ENCODE measurements around the gene ZBTB7C. TPM values are rescaled to one million over a fixed set of nuclear protein-coding genes. Genes with fewer than 3 reads are reported as not detected.

The ZBTB7C gene
- total and polyA plus RNA-seq, 2 of the 4 experiments (the other 2 are of a cell fraction): not detected

DNA sequence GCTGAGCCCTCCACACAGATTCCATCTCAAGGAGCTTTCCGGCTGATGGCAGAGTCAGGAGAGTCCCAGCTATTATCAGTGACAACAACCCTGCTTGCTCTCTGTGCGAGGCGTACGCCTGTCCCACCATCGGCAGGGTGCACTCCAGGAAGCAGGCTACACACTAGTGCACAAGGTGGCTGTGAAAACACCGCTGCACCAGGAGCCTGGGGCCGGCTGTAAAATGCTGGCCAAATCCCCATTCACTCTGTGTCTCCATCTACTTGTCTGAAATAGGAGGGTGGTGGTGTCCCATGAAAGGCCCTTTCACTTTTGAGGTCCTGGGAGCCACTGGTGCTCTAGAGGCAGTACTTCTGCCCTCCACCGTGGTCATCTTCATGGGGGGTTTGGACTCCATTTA lies 295.5 kb downstream of the ZBTB7C start:
- ChIA-PET POLR2A (ENCODE audit: unreplicated experiment) (no interaction called here), CTCF (no interaction called here)
- no peaks in the 10 kb centered on the region for H3K79me1 ChIP-seq (ENCODE audit: low read depth in 1 of 2, low read length in 2 of 2)
- H2BK5ac ChIP-seq (ENCODE audit: low read depth, low read length, poor library complexity, severe bottlenecking): no peak overlapping the region
- no peaks in the 10 kb centered on the region for H3K36me3 ChIP-seq (ENCODE audit: control insufficient read depth, insufficient read depth, low read length)
- peaks cover 2% of the 10 kb centered on the region; the same call in 1 of the 2 replicates for H3K27me3 ChIP-seq (ENCODE audit: control insufficient read depth, insufficient read depth, low read length)
- H3K23ac ChIP-seq (ENCODE audit: low read depth, low read length): no peak overlapping the region
- WGBS, 2 experiments (ENCODE audit: extremely low coverage in 2 of 2, insufficient read length in 1 of 2): 71% methylated on average over 2 of the region's 8 CpGs; no CpG with 5 or more reads in 1 of the 2 experiments
- no peak overlapping the region for H3K18ac ChIP-seq (ENCODE audit: low read depth, low read length)
- no peak overlapping the region for H3K56ac ChIP-seq (ENCODE audit: extremely low read depth, insufficient read depth, low read length)
- H4K91ac ChIP-seq (ENCODE audit: insufficient read depth, low read depth, low read length): no peak overlapping the region
- intact Hi-C loops (cut with micrococcal nuclease): no loop called here
- H2AK9ac ChIP-seq (replicated peaks; ENCODE audit: low read depth, low read length, poor library complexity): no peak overlapping the region
- no peak overlapping the region for H2BK15ac ChIP-seq (ENCODE audit: low read depth, low read length)
- H3K4me1 ChIP-seq (ENCODE audit: control insufficient read depth, insufficient read depth, low read length): no peaks in the 10 kb centered on the region
- TF ChIP-seq, protein P1, sequence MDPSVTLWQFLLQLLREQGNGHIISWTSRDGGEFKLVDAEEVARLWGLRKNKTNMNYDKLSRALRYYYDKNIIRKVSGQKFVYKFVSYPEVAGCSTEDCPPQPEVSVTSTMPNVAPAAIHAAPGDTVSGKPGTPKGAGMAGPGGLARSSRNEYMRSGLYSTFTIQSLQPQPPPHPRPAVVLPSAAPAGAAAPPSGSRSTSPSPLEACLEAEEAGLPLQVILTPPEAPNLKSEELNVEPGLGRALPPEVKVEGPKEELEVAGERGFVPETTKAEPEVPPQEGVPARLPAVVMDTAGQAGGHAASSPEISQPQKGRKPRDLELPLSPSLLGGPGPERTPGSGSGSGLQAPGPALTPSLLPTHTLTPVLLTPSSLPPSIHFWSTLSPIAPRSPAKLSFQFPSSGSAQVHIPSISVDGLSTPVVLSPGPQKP (IDR thresholded peaks at IDR 0.05; ENCODE audit: borderline replicate concordance, low read depth, low read length): no peak
- no peak for TF ChIP-seq SMC3 (IDR thresholded peaks at IDR 0.05; ENCODE audit: low read depth, low read length)
- TF ChIP-seq, protein P2, sequence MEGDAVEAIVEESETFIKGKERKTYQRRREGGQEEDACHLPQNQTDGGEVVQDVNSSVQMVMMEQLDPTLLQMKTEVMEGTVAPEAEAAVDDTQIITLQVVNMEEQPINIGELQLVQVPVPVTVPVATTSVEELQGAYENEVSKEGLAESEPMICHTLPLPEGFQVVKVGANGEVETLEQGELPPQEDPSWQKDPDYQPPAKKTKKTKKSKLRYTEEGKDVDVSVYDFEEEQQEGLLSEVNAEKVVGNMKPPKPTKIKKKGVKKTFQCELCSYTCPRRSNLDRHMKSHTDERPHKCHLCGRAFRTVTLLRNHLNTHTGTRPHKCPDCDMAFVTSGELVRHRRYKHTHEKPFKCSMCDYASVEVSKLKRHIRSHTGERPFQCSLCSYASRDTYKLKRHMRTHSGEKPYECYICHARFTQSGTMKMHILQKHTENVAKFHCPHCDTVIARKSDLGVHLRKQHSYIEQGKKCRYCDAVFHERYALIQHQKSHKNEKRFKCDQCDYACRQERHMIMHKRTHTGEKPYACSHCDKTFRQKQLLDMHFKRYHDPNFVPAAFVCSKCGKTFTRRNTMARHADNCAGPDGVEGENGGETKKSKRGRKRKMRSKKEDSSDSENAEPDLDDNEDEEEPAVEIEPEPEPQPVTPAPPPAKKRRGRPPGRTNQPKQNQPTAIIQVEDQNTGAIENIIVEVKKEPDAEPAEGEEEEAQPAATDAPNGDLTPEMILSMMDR (conservative IDR thresholded peaks at IDR 0.05; ENCODE audit: low read depth, low read length): no peak
- TF ChIP-seq RFX5 (IDR thresholded peaks at IDR 0.05; ENCODE audit: low read depth, low read length): no peak
- no peak for TF ChIP-seq RAD21 (IDR thresholded peaks at IDR 0.05; ENCODE audit: low read length)
- no peak for TF ChIP-seq MAZ (IDR thresholded peaks at IDR 0.05; ENCODE audit: borderline replicate concordance, low read depth, low read length)
- no peak for TF ChIP-seq RCOR1 (IDR thresholded peaks at IDR 0.05; ENCODE audit: insufficient replicate concordance, low read length)
- TF ChIP-seq FOS (IDR thresholded peaks at IDR 0.05; ENCODE audit: low read depth, low read length): no peak
- TF ChIP-seq CHD1 (IDR thresholded peaks at IDR 0.05; ENCODE audit: low read depth, low read length): no peak
- no peak for TF ChIP-seq POLR2A (IDR thresholded peaks at IDR 0.05; ENCODE audit: low read depth, low read length)
- no peak for TF ChIP-seq MXI1 (IDR thresholded peaks at IDR 0.05; ENCODE audit: borderline replicate concordance, low read depth, low read length)
- no peak for TF ChIP-seq CEBPB (IDR thresholded peaks at IDR 0.05; ENCODE audit: low read depth, low read length)
- BruUV-seq (replicated peaks): no TSS peak
- peak overlapping the region; percentile 21 for H2AFZ ChIP-seq (replicated peaks; ENCODE audit: low read length, poor library complexity)
- DNase-seq (no peak), ATAC-seq (ENCODE audit: low read depth) (no peak)
- dilution Hi-C loops (cut with HindIII; ENCODE audit: low sequenced_read_pairs, unreplicated experiment): no loop called here
- no peak overlapping the region for H3K4me3 ChIP-seq (ENCODE audit: insufficient read depth, low read depth, low read length)
- H3K14ac ChIP-seq (replicated peaks; ENCODE audit: low read depth, low read length): no peak overlapping the region
- no peak overlapping the region for H2BK20ac ChIP-seq (ENCODE audit: low read depth, low read length)
- in situ Hi-C loops (cut with MboI; ENCODE audit: low sequenced_read_pairs): no loop called here
- H3K4me2 ChIP-seq (ENCODE audit: low read depth, low read length): no peak overlapping the region
- no peak overlapping the region for H3K9ac ChIP-seq (ENCODE audit: low read depth, low read length)
- no peak overlapping the region for H2AK5ac ChIP-seq (ENCODE audit: low read depth, low read length)
- no peak overlapping the region for H4K5ac ChIP-seq (ENCODE audit: low read depth, low read length)
- H4K8ac ChIP-seq (ENCODE audit: low read depth in 2 of 2, low read length in 2 of 2): no peak overlapping the region
- H4K20me1 ChIP-seq (ENCODE audit: insufficient read depth, low read length): no peaks in the 10 kb centered on the region
- H3K27ac ChIP-seq (ENCODE audit: insufficient read depth, low read length): no peak overlapping the region
- no peak overlapping the region for H2BK120ac ChIP-seq (ENCODE audit: low read depth, low read length)
- no peaks in the 10 kb centered on the region for H3K9me3 ChIP-seq (ENCODE audit: control insufficient read depth, insufficient read depth, low read length)
- no peak overlapping the region for H3K4ac ChIP-seq (ENCODE audit: low read depth, low read length)
- no peaks in the 10 kb centered on the region for H3K9me1 ChIP-seq (ENCODE audit: insufficient read depth, low read length)
